HG03060 (cell line): ENCODE results near the gene GPR37L1.

Source experiments
- ATAC-seq: cut with Tn5 transposase; IDR thresholded peaks from one replicate; pipeline ENCODE4 v1.9.1; 2021; ENCODE audit warnings: low read depth, moderate number of reproducible peaks; ENCODE audit not compliant: unreplicated experiment

GPR37L1 gene, protein sequence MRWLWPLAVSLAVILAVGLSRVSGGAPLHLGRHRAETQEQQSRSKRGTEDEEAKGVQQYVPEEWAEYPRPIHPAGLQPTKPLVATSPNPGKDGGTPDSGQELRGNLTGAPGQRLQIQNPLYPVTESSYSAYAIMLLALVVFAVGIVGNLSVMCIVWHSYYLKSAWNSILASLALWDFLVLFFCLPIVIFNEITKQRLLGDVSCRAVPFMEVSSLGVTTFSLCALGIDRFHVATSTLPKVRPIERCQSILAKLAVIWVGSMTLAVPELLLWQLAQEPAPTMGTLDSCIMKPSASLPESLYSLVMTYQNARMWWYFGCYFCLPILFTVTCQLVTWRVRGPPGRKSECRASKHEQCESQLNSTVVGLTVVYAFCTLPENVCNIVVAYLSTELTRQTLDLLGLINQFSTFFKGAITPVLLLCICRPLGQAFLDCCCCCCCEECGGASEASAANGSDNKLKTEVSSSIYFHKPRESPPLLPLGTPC

GRCh38 chr1:202122639-202123335 is at the start of gene GPR37L1:
Gene GPR37L1 (plus strand): TSS chr1:202122917. CDS start chr1:202122964, 47 bp downstream.
- ATAC-seq: no peak

DNA sequence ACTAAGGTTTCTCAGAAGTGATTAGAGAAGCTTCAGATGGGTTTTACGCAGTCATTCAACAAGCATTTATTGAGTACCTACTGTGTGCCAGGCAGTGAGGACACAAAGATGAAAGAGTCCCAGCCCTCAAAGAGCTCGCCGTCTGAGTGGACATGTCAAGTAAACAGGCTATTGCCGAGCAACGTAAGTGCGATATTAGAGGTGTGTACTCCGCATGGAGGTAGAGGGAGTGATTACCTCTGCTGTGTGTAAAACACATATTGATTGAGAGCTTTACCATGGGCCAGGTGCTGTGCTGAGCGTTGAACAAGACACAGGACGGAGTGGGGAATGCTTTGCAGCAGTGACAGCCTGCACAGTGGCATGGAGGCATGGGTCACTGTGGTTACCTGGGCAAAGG is 49.5 kb upstream of the GPR37L1 start:
- no peak for ATAC-seq

DNA sequence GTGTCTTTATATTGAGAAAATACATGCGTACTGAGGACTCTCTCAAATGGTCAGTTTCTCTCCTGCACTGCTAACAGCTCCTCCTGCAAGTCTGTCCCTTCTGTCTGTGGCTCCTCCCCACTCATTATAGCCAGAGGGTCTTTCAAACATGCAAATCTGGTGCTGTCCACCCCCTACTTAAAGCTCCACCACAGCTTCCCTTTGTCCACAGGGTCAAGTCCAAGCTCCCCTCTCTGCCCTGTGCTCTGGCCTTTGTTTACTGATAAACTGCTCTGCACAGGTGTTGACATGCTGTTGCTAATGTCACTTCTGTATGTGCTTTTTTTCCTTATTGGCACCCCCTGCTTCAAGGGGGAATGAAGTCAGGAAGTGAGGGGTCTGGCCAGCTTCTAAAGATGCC is 47.7 kb upstream of the GPR37L1 start:
- no peak for ATAC-seq

GRCh38 chr1:202075389-202075788 is 47.3 kb upstream of the GPR37L1 start:
- no peak for ATAC-seq

DNA sequence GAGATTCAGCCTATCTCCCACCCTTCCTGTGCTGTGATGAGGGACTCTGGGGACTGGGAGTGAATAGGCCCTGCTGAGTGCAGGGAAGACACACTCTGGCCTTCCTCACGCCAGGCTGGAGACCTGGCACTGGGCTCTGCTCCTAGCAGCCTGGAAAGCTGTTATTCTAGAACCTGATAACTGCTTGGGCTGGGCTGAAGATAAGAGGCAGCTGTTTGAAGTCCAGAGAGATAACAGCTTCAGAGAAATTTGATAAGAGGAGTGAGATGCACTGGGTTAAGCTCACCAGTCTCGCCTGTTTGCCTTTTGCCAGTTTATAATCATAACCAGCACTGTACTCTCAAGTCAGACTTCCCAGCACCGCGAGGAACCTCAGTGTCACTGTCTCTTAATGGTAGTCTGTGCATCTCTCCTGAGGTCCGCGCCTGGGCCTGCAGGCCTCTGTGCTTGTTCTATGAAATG is 46.6 kb upstream of the GPR37L1 start:
- ATAC-seq: no peak

GRCh38 chr1:202078241-202078640 is 44.5 kb upstream of the GPR37L1 start:
- ATAC-seq: no peak

DNA sequence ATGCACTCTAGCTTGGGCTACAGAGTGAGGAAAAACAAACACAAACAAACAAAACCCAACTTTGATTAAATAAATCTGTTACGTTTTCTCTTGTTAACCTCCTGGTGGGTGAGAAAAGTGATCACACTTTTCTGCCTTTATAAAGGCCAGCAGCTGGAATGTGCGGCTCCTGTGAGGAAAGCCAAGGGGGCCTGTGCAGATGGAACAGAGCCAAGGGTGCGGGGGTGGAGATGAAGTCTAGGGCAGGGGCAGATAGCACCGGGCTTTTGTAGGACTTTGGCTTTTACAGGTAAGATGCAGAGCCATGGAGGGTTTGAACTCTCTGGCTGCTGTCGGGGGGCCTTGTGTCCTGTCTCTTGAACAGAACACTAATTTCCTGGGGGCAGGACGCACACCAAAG is 40.7 kb upstream of the GPR37L1 start:
- no peak for ATAC-seq

- ATAC-seq: no peak
Measured at GRCh38 chr1:202084791-202085681, 37.7 kb upstream of the GPR37L1 start.

GRCh38 chr1:202085682-202086373 is 36.9 kb upstream of the GPR37L1 start:
- ATAC-seq: no peak

GRCh38 chr1:202086579-202087350 is 36.0 kb upstream of the GPR37L1 start:
- ATAC-seq: no peak

DNA sequence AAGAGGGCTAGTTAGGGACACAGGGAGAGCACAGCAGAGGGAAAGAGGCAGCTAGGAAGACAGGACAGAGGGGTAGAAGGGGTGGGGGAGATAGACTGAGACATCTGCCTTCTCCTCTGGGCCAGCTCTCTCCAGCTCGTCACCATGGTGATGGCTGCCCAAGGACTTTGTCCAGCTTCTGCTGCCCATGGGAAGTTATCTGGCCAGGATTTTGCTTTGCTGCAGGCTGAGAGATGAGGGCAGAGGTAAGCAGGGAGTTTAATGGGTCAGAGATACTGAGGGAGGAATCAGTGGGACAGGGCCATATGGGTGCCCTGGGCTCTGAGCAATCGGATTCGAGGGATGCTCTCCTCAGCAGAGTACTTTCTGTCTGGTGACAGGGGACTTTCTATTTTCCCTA is 34.5 kb upstream of the GPR37L1 start:
- no peak for ATAC-seq

GRCh38 chr1:202090994-202091393 is 31.7 kb upstream of the GPR37L1 start:
- no peak for ATAC-seq

GRCh38 chr1:202093858-202094257 is 28.9 kb upstream of the GPR37L1 start:
- no peak for ATAC-seq

DNA sequence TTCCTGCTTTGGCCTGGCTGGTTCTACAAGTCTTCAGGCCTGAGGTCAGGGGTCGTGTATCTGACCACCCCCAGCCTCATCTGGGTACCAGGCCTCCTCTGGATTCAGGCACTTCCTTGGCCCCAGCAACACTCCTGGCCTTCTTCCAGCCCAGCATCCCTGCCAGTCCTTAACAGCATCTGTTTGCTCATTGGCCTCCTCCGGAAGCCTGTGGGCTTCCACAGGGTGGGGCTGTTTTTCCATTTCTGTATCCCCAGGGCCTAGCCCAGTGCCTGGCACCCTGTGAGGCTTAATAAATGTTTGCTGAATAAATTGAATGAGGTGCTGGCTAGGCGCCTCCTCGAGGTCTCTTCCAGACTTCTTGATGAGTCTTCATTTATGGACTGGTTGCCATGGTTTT is 21.5 kb upstream of the GPR37L1 start:
- ATAC-seq: no peak

GRCh38 chr1:202104073-202104472 is 18.6 kb upstream of the GPR37L1 start:
- ATAC-seq: no peak

DNA sequence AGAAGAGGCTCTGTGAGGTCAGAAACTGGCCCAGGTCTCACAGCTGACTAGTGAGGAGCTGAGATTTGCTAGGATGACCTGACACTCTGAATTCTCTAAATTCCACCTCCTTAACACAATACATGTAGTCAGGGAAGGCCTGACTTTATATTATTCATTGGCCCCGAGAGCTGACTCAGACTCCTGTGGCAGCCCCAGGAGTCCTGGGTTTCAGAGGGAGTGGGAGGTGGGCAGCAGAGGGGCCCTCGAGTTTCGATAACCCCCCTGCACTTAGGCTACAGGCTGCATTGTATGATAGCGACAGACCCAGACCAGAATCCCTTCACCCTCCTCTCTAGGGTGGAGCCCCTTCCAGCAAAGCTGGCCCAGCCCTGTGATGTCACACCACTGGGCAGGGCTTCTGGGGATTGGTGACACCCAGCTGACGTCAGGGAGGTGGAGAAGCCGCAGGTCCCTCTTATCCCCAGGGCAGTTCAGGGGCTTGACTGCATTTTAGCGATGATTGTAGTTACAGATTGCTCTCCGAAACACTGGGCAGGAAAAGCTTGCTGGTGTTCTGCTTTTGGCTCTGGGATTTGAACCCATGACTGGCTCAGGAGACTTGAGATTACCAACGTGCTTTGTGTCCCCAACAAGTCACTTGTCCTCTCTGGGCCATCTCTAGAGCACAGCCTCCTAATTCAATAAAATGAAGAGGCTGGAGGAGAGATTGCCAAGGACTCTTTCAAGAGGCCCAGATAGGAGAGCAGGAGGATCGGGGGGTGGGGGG is 17.0 kb upstream of the GPR37L1 start:
- no peak for ATAC-seq

DNA sequence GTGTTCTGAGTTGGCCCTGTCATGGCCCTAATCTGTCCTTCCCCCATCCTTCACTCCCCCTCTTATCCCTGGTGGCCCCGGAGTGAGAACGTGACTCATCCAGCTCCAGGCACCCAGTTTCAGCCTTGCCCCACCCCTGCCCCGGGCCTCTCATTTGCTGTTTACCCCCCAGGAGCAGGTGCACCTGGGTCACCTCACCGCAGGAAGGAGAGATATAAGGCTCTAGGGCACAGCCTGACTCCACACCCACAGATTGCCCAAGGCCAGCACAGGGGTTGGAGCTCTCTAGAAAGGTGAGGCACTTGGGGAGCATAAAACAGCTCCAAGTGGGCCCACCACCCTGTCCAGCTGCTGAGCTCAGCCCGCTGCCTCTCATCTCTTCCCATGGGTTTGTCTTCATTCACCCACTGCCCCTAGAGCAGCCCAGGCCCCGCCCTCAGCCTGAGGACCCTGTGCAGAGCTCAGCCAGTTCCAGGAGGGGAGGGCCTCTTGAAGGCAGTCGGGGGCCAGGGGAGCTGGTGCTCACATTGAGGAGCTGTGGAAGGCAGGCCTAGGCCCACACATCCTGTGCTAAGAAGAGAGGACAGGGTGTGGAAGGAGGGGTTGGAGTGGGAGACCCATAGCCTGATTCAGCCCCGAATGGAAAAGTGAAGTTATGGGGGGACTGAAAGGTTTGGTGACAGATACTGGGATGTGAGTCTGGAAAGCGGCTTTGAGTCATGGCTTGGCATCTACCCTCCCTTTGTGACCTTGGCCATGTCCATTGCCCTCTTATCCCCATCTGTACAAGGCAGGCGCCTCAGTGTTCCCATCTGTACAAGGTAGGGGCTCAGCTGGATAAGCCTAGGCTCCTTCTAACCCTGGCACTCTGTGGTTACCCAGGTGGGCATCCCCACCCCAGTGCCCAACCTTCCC is 16.1 kb upstream of the GPR37L1 start:
- no peak for ATAC-seq

DNA sequence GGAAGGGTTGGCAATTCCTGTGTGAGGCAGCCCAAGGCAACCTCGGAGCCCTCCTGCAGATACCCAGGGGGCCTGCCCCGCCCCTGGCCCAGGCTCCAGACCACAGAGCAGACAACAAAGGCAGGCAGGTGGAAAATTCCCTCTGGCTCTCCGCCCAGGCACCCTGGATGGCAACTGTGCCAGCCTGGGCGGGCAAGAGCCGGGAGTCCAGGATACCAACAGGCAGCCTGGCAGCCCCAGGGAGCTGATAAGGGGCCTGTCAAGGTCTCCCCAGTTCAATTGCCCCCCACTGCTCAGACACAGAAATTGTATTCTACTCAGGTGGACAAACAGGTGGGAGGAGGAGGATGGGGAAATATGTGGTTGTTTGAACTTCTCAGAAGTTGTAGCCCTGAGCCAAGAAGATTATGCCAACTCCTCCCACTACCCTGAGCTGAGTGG is 15.4 kb upstream of the GPR37L1 start:
- ATAC-seq: no peak
